SIG-M5 treated with dmso at 0.1 percent for 504 hours (cell line): ENCODE results near the gene WWC2.
"Not testable (repeated sequence)": the region's sequence is repeated elsewhere in the genome, so short reads cannot be mapped to it uniquely, and the experiment has no call there.

Experiments used
- DNase-seq: peaks from one replicate; lab custom pipeline; 2025; ENCODE audit not compliant: unreplicated experiment; lab: John Stamatoyannopoulos, UW

WWC2 gene

DNA sequence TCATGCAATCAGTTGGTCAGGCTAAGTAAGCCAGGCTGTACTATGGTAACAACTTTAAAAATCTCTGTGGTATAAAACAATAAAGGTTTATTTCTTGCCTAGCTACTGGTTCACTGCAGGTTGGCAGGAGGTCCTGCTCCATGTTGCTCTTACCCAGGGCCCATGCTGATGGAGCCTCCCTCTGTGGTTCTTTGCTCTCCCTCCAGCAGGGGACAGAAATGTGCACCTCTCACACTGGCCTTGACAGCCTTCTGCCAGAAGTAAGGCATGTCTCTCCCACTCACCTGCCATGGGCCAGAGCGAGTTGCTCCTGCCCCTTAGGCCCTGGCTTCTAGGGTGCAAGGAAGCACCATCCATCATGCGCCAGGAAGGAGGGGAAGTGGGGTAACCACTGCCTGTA, 189.9 kb downstream of the WWC2 start:
- DNase-seq, result no peak

DNA sequence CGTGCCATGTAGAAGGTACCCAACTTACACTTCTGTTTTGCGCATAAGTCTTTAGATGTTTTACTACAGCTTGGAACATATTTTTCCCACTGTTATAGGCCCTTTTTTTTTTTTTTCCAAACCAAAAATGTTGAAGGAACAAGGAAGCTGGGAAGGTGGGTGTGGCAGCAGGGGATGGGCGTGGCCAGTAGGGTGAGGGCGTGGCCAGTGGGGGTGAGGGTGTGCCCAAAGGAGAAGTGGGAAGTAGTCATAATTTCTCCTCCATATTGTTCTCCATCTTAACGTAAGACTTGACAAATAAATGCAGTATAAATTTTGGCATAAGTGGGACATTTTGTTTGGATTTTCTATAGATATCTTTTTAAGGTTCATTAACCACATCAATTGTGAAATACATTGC, 190.6 kb downstream of the WWC2 start:
- DNase-seq, result no peak

DNA sequence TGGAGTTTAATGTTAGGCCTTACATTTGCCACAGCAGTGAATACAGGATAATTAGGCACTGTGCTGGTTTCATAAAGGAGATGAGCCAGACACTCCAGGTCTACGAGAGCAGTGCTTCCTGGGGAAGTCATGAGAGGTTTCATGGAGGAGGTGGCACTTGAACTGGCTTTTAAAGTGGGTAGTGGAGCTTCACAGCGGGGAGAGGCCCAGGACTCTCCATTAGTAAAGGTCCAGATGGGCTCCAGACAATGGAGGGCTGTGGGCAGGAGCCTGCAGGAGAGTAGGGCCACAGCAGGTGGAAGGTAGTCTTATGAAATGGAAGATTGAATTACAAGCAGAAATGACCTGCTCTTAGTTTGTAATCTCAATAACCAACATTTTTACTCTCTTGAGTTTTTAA, 192.0 kb downstream of the WWC2 start:
- no peak for DNase-seq

DNA sequence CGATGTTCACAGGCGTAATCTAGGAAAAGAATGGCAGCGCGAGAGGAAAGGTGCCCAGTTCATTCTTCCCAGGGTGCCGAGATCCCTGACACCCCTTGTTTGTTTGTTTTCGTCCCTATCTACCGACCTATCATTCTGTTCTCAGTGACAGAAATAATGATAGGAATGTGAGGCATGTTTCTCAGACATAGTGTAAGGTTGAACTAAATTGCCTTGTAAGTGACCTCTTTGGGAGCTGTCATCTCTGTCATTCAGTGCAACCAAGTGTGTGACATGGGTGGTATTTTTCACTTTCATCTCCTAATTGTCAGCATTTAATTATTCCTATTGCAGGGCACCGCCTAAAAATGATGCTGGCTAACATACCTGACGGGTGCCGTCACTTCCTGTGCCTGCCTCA, 196.7 kb downstream of the WWC2 start:
- no peak for DNase-seq

DNA sequence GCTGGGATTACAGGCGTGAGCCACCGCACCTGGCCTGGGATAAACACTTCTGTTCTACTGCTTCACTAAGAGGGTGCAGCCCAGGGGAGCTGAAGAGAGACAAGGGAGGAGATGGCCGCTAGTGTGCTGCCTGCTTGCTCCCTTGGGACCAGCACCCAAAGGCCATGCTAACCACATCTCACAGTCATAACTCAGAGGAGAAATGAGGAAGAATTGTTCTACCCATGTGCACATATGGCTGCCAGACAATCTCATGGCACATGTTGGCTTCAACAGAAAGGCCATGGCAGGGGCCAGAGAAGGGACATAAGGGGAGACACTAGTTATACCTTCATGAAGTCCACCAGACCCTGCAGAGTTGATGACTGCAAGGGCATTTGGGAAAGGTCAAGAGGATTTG, 198.6 kb downstream of the WWC2 start:
- no peak for DNase-seq

DNA sequence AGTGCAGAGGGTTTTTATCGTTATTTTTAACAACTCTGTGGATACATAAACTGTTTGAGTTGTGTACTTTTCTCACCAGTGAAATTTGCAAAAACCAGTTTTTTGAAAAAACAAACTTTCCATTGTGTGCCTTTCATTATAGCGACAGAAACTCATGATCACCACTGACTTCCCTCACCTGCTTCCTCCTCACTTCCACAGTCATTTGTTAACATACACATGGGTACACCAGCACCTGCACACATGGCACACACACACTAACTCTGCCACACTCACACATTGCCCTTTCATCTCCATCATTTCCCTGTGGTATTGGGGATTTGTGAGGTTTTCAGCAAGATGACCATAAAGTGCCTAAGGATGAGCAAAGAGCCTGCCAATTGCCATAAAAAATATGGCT, 200.4 kb downstream of the WWC2 start:
- no peak for DNase-seq

DNA sequence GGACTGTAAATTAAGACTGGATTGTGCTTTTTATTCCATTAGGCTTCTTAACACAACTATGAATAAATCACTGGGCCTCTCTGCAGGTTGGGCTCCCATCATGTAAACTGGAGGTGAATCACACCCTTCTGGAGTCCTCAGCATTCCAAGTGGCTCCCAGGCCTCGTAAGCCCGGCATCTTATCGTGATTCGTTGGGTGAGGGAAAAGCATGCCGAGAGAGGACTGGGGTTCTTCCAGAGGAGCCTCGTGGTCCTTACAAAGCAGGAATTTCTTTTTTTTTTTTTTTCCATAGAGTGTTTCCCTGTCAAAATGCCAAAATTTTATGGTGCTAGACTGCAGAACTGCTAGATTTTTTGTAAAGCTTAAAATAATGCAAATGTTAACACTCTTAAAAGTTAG, 201.0 kb downstream of the WWC2 start:
- DNase-seq, result no peak

DNA sequence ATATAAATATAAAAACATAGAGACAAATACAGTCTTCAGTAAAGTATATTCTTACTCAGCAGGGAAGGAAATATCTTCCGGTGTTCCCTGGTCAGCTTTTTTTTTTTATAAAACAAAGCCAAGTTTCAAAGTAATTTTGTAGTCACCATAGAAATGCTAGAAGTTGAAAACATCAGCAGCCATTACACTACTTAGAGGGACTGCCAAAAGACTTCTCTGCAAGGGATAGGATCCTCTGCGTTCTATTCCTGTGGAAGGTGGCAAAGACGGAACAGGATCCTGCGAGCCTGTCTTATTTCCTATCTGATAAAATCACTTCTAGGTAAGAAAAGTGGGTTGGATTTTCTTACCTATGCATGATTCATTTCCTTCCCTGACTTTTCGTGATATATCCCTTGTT, 201.6 kb downstream of the WWC2 start:
- DNase-seq, result no peak

DNA sequence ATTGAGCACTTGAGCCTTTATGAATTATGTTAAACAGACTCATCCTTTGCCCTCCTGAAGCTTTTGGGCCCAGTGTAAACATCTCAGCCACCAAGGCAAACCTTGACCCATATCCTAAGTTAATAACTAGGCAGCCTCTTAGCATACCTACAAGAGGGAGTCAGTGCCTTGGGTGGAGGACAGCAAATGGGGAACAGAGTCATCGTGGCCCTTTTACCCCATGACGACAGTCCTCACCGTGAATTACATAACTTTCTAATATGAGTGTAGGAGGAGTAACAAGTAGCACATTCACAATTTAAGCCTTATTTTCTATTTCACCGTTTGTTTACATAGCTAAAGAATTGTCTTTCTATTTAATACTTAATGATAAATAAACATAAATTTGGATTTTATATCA, 204.2 kb downstream of the WWC2 start:
- DNase-seq, result no peak

DNA sequence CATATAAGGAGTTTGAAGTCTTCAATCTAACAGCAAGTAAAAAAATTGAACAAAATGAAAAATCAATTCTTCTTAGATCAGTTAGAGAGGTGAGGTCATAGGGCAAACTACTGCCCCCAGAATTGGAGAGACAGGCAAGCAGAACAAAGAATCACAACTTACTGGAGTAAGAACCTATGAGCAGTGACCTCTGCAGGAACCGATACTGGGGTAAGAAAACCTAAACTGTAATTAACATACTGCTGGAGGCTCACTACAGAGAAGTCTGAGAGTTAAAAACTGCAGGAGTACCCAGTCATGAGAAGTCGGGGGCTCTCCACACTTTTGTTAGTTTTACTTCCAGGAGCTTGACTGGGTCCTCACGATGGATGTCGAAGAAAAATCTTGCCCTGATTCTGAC, 205.0 kb downstream of the WWC2 start:
- no peak for DNase-seq

DNA sequence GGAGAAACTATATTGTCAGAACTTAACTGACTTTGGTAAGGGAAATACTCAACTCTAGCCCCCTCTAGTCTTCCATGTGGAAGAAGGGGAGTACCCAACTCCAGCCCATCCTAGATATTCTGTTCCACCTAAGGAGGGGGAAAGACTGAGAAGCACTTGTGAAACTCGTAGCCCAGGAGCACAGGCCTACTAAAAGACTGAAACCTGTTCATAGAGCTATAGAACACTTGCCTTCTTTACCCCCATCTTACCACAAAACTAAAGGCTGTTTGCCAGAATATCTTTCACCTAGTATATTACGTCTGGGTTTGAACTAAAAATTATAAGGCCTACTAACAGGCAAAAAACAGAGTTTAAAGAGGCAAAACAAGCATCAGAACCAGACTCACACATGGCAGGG, 205.5 kb downstream of the WWC2 start:
- no peak for DNase-seq

DNA sequence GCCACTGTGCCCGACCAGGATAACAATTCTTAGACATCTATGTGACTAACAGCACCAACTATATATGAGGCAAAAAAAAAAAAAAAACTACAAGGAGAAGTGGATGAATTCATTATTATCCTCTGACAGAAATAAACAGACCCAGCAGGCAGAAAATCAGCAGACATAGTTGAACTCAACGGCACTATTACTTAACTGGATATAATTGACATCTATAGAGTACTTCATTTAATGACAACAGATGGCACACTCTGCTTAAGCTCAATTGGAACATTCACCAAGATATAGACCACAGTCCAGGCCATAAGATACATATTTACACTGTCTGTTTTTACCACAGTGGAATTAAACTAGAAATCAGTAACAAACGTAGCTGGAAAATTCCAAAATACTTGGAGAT, 207.8 kb downstream of the WWC2 start:
- DNase-seq, result no peak

DNA sequence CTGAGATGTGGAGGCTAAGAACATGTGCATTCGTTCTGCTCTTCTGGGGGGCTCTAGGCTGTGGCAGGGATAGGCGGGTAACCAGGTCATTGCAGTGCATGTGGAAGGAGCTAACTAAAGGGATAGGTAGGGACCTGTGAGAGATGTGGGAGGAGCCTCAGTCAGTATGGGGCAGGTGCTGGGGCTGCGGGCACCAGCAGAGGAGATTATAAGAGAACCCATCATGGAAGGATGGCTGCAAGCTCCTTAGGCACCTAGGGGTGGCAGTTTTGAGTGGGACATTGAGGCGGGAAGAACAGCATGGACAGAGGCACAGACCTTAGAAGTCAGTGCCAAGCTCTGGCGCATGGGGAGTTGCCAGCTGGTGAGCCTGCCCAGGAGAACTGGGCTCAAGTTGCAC, 213.8 kb downstream of the WWC2 start:
- DNase-seq, result no peak

DNA sequence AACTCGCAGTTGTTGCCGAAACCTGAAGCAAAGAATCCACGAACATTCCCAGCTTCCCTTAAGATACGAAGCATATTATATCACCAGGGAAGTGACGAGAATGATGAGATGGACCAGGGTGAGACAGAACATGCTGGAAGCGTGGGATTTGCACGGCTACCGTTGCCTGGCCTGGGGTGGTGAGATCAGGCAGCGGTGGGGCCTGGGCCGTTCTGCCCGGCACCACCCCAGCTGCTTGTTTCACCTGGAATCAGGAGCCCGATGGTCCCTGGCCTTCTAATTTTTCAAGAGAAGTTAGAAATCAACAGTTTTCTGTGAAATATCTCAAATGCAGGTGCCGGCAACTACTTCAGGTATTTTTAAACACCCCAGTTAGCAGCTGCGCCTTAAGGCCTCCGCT, 215.3 kb downstream of the WWC2 start:
- DNase-seq, result no peak

DNA sequence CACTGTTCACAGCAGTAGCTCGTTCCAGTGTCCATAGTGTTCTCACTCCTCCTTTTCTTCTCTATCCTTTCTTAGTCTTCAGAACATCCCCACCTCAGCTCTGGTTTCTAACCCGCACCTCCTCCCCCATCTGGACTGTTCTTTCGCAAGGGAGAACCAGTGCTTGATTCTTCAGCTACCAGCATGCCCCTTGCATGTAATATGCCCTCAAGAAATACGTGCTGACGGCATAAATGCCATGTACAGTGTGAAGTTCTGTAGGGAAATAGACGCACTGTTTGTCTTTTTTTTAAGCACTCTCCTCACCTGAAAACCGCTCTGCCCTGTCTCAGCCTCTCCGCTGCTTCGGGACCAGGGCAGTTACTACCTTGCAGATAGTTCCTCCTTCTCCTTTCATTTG, 215.7 kb downstream of the WWC2 start:
- no peak for DNase-seq

DNA sequence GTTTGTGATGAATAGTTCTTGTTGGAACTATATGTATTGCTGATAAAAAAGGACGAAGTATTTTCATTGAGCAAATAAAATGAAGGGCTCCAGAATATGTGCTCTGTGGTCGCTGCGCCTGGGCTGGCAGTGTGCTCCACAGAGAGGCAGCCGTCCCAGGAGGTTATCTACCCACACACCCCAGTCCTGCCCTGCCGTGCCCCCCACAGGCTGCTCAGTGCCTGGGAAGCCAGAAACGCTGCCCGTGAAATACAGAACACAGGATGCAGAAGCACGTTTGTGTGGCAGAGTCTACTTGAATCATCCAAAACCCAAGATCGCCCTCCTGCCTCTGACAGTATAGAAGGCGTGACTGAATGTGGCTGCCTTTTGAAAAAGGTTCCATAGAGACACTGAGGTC, 219.6 kb downstream of the WWC2 start:
- no peak for DNase-seq

DNA sequence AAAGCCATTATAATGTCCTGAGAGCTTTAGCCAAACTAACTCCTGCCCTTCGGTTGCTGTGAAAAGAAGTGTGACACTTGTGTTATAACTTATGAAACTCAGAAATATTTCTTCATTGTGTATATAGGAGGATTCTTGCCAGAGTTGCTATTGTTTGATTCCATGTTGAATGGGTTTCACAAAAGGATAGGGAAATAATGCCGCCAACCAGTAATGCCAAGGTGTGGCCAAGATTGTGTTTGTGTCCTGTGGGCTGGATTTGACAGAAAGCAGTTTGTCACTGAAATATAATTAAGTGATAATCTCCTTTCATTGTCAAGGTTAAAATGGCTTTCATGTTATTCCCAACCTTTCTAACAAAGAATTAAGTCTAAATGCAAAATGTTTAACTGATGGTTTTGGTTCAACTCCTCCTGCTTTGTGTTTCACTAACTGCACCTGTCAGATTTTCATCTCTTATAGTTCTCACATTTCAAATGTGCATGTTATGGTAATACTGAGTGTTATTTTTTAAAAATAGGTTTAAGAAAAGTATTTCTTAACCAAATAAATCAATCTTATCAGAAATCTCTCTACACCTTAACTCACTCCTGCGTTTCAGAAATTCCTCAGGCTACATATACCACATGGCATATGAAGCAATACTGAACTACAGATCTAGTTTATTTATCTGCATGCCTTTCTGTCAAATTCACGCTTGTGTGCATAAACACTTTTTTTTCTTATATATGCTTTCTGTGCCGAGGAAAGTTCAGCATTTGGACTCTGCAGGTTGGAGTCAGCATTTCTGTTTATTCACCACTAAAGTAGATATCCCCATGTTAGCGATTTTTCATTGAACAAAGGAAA, 221.4 kb downstream of the WWC2 start, which contains the start of gene CLDN22:
Gene CLDN22, minus strand, starts transcription at position 66 of the 849 bp plus-strand sequence. Its CDS starts 58 bp downstream, at position 8.
- DNase-seq, result no peak

DNA sequence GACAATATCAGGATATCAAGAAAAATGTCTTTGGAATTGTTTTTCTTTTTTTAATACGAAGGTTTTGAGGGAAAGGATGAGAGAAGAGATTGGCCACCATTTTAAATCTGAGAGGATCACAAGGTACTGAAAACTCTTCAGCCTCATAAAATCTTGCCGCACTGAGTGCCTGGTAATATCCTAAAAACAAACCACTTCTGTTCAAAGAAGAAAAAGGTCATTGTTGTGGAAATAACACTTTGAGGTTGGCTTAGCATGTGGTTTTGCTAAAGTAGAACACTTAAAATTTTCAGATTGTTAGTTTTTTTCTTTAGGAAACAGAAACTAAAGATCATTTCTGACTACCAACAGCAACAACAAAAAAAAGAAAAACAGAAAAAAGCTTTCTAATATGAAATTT, 222.0 kb downstream of the WWC2 start:
- DNase-seq, result no peak

DNA sequence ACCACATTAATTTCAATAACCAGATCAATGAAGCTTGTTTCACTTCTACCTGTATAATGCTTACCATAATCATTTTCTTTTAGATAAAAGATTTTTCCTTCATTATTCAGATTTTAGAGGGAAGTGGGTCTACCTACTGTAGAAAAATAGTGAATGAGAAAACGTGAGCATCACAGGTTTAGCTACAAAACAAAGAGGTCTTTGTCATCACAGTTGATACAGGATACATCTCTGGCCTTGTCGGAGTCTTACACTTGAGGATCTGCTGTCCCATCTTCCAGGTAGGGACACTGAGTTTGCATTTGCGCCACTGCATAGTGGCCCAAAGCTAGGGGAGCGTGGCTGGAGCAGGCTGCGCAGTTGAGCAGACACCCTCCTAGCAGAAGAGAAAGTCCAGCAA, 222.5 kb downstream of the WWC2 start:
- no peak for DNase-seq

DNA sequence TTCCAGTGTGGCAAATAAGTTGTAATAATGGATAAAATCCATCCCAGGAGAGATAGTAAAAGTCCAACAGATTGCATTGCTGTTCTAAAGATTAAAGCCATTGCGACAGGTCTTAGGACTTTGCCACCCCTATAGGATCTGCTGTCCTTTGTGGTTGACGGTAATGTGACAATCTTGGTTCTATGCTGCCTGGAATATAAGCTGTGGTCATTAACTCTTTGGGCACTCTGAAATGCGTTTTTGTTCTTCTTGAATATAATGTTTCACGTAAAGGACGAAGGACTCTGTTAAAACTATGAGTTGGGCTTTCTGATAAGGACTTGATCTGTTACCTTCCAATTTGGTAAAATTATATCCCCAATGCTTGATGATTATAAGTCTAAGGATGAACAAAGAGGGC, 223.3 kb downstream of the WWC2 start, which contains the start of gene CLDN24:
Gene CLDN24, minus strand, starts transcription at position 101 of the 400 bp plus-strand sequence. Its CDS starts 0 bp downstream, at position 101.
- DNase-seq, result no peak

DNA sequence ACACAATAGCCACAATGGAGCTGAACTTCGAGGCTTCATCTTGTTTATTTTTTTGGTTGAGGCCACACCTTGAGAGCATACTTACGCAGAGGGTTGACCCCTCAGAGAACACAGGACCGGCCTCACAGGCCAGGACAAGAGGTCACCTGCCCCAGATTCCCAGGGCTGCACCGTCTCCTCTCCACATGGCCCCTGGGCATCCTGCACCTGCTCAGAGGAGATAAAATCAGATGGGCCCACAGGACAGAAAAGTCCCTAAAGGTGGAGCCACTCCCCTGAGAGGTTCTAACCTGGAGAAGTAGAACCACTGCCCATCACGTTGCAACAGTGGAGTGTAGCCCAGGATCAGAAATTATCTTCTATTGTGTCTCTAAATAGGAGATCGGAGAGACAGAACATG, 224.2 kb downstream of the WWC2 start:
- DNase-seq, result no peak

DNA sequence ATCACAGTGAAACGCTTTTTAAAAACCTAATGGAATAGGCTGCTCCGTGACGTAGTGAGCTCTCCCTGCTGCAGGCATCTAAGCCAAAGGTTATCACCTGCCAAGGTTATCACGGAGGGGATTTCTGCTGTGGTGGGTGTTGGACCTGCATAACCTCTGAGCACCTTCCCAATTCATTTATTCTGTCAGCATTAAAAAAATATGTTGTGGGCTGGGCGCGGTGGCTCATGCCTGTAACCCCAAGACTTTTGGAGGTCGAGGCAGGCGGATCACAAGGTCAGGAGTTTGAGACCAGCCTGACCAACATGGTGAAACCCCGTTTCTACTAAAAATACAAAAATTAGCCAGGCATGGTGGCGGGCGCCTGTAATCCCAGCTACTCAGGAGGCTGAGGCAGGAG, 225.0 kb downstream of the WWC2 start:
- not testable (repeated sequence) for DNase-seq

DNA sequence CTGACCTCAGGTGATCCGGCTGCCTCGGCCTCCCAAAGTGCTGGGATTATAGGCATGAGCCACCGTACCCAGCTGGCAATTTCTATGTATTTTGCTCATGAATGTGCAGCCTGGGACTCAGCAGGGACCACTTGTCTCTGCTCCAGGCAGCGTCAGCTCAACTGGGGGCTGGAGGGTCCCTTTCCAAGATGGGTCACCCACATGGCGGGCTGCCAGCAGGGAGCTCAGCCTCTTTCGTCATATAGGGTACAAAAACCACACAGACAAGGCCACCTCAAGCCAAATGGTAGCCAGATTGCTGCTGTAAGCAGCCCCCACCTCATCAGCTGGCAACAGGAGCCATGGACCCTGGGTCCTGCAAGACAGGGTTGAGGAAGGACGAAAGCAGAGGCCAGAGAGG, 225.6 kb downstream of the WWC2 start:
- DNase-seq, result no peak
